ENCODE data around the gene JAKMIP1.

- TF ChIP-seq ZNF589 (CRISPR knock-in tag; conservative IDR thresholded peaks at IDR 0.05) (no peak), ZEB1 (IDR thresholded peaks at IDR 0.05; ENCODE audit: insufficient replicate concordance, low read depth) (no peak), DPF2 (CRISPR knock-in tag; IDR thresholded peaks at IDR 0.05; ENCODE audit: borderline replicate concordance, low read depth) (no peak), CTCF (CRISPR knock-in tag; IDR thresholded peaks at IDR 0.05) (no peak), USF2 (IDR thresholded peaks at IDR 0.05; ENCODE audit: low read depth, low read length) (no peak), USF2 (CRISPR knock-in tag; IDR thresholded peaks at IDR 0.05; ENCODE audit: borderline replicate concordance) (no peak), STAG1 (CRISPR knock-in tag; IDR thresholded peaks at IDR 0.05) (no peak), ZBTB1 (CRISPR knock-in tag; IDR thresholded peaks at IDR 0.05; ENCODE audit: borderline replicate concordance) (no peak), BRCA1 (CRISPR knock-in tag; IDR thresholded peaks at IDR 0.05) (no peak), ZNF574 (CRISPR knock-in tag; IDR thresholded peaks at IDR 0.05) (no peak), POLR2A (IDR thresholded peaks at IDR 0.05; ENCODE audit: insufficient read depth in 1 of 2, low read depth in 2 of 2, low read length in 2 of 2) (no peak)
These were observed 85.7 kb downstream of the JAKMIP1 start for GRCh38 chr4:6114601-6115000.
